SH-SY5Y (cell line): Measurements from ENCODE around the gene APLF.

ENCODE experiments used
- GATA2 ChIP-seq: IDR thresholded peaks from 2 replicates; pipeline ENCODE4 v1.6.1; 2011; ENCODE audit warnings: mild to moderate bottlenecking, low read depth, low read length
- GATA3 ChIP-seq: IDR thresholded peaks from 2 replicates; pipeline ENCODE4 v1.6.1; 2011; ENCODE audit warnings: low read depth, mild to moderate bottlenecking, low read length, moderate library complexity

- TF ChIP-seq GATA3 (no peak), GATA2 (no peak)
These were observed 11.3 kb downstream of the APLF start for GRCh38 chr2:68478688-68479087.
